ENCODE data around the gene PLA2G2F.

Gene PLA2G2F

DNA sequence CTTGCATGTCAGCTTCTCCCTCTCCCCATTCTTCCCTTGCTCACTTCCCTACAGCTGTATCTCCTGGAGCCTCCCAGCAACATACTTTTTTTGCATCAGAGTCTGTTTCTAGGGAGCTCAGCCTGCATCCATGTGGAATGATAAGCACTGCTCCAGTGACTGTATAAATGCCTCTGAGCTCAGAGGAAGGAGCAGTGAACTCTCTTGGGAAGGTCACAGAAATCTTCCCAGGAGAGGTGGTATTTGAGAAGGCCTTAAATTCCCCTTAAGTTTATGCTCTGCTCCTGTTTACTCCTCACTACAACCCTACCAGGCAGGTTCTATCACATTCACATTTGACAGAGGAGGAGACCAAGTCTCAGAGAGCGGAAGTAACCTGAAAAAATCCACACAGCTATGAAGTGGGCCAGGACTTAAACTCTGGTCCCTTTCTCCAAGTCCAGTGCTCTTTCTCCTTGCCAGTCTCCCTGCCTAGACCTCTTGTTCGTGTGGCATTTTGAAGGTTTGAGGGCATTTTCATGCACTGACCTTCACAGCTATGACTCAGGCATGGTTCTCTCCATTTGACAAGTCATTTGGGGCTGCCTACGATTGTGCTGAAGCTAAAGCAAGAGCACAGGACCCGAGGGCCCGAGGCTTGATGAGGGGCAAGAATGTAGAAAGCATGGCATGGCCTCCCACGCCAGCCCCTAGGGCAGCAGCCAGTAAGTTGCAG, 41.2 kb downstream of the PLA2G2F start:
- no peak overlapping the region for H3K9ac ChIP-seq (ENCODE audit: low read depth, low read length)
- H3K4me2 ChIP-seq (ENCODE audit: low read length): no peak overlapping the region
- peaks cover 70% of the 10 kb centered on the region for H3K27me3 ChIP-seq (ENCODE audit: control insufficient read depth, insufficient read depth, low read length)
- no peak overlapping the region for H3K4me3 ChIP-seq (ENCODE audit: low read length)
- no peaks in the 10 kb centered on the region for H3K36me3 ChIP-seq (ENCODE audit: insufficient read depth, low read length)
- no peaks in the 10 kb centered on the region for H3K9me3 ChIP-seq (replicated peaks; ENCODE audit: low read length)
- H3K4me1 ChIP-seq (ENCODE audit: control insufficient read depth, insufficient read depth, low read length): no peaks in the 10 kb centered on the region

DNA sequence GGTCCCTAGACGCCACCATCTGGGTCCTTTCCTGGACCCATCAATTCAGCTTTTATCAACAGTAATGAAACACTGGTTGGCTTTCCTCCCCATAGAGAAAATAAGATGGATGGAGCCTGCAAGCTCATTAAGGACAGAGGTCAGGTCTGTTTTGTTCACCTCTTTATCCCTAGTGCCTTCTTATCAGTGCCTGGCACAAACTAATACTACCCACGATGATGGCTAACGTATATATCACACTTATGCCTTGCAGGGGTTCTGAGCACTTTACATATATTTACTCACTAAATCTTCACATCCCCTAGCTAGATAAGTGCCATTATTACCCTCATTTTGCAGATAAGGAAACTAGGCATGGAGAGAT, 41.7 kb downstream of the PLA2G2F start:
- H3K4me1 ChIP-seq (ENCODE audit: control insufficient read depth, insufficient read depth, low read length): no peaks in the 10 kb centered on the region
- H3K9ac ChIP-seq (ENCODE audit: low read depth, low read length): no peak overlapping the region
- no peaks in the 10 kb centered on the region for H3K36me3 ChIP-seq (ENCODE audit: insufficient read depth, low read length)
- H3K9me3 ChIP-seq (replicated peaks; ENCODE audit: low read length): no peaks in the 10 kb centered on the region
- peaks cover 71% of the 10 kb centered on the region for H3K27me3 ChIP-seq (ENCODE audit: control insufficient read depth, insufficient read depth, low read length)
- no peak overlapping the region for H3K4me2 ChIP-seq (ENCODE audit: low read length)
- no peak overlapping the region for H3K4me3 ChIP-seq (ENCODE audit: low read length)

DNA sequence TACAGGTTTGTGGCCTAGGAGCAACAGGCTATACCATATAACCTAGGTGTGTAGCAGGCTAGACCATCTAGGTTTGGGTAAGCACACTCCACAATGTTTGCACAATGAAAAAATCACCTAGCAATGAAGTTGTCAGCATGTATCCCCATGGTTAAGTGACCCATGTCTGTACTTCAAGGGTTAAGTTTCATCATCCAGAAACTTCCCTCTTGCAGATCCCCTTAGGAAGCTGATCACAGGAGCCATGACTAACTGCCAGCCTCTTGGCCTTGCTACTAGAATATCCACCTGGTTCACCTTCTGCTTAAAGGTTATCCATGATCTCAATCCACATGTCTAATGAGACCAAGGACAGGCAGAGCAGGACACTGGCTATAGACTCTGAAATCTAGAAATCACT, 43.3 kb downstream of the PLA2G2F start:
- Histone ChIP-seq H3K27me3 (ENCODE audit: control insufficient read depth, insufficient read depth, low read length) (peaks cover 71% of the 10 kb centered on the region), H3K36me3 (ENCODE audit: insufficient read depth, low read length) (no peaks in the 10 kb centered on the region), H3K4me2 (ENCODE audit: low read length) (no peak overlapping the region), H3K4me3 (ENCODE audit: low read length) (no peak overlapping the region), H3K9me3 (replicated peaks; ENCODE audit: low read length) (no peaks in the 10 kb centered on the region), H3K9ac (ENCODE audit: low read depth, low read length) (no peak overlapping the region), H3K4me1 (ENCODE audit: control insufficient read depth, insufficient read depth, low read length) (no peaks in the 10 kb centered on the region)

DNA sequence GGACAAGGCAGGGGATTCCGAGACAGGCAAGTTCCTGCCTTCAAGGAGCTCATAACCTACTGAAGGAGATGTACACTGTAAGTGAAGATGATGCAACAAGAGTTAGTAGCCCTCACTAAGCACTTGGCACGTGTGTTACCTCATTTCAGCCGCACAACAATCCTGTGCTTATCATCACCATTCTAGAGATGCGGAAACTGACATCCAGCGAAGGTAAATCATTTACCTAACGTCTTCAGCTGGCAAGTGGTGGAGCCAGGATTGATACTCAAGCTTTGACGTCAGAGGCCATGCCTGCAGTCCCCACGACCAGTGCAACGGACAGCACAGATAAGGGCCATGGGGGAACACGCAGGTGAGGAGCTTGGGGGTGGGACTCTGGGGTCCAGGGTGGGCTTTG, 43.9 kb downstream of the PLA2G2F start:
- Histone ChIP-seq H3K9me3 (replicated peaks; ENCODE audit: low read length) (no peaks in the 10 kb centered on the region), H3K4me2 (ENCODE audit: low read length) (no peak overlapping the region), H3K27me3 (ENCODE audit: control insufficient read depth, insufficient read depth, low read length) (peaks cover 72% of the 10 kb centered on the region), H3K4me3 (ENCODE audit: low read length) (no peak overlapping the region), H3K4me1 (ENCODE audit: control insufficient read depth, insufficient read depth, low read length) (no peaks in the 10 kb centered on the region), H3K36me3 (ENCODE audit: insufficient read depth, low read length) (no peaks in the 10 kb centered on the region), H3K9ac (ENCODE audit: low read depth, low read length) (no peak overlapping the region)

DNA sequence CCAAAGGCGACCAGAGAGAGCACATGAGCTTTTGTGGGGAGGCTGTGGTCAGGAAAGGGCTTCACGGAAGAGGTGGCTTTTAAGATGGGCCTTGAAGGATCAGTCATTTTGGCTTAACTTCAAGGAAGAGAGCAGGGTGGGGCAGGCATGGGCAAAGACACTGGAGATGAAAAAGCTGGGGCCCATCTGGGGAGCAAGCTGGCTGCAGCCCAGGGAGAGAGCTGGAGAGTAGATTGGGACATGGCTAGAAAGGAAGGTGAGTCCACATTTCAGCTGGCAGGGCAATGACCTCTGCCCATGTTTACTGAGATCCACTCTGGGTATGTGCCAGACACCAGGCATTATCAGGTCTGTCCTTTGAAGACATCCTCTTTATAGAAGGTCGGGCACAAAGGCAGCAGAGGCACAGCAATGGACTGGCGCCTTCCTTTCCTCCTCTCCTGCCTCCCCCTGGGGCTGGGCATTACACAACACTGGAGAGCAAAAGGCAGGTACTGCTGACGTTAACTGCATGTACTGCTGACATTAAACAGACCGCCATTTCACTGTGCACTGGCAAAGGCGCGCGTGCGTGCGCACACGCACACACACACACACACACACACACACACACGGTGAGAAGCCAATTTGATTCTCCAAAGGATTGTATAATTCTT, 44.6 kb downstream of the PLA2G2F start:
- H3K4me3 ChIP-seq (ENCODE audit: low read length): no peak overlapping the region
- no peaks in the 10 kb centered on the region for H3K9me3 ChIP-seq (replicated peaks; ENCODE audit: low read length)
- H3K9ac ChIP-seq (ENCODE audit: low read depth, low read length): no peak overlapping the region
- no peaks in the 10 kb centered on the region for H3K4me1 ChIP-seq (ENCODE audit: control insufficient read depth, insufficient read depth, low read length)
- no peak overlapping the region for H3K4me2 ChIP-seq (ENCODE audit: low read length)
- H3K27me3 ChIP-seq (ENCODE audit: control insufficient read depth, insufficient read depth, low read length): peaks cover 78% of the 10 kb centered on the region
- H3K36me3 ChIP-seq (ENCODE audit: insufficient read depth, low read length): no peaks in the 10 kb centered on the region

DNA sequence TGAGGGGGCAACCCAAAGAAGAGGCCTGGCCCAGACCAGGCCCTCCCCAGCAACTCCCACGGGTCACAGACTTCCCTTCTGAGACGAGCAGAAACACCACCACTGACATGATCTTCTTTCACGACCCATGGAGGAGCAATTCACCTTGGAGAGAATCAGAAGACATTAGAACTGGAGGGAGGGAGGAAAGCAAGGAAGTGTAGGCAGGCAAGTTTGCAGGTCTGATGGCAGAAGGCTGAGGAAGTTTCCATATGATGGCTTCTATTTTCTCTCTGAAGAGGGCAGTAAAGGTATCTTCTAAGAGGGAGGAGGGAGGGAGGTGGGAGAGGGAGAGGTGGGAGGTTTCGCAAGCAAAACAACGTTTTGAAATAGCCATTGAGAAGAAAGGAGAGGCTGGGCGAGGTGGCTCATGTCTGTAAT, 45.4 kb downstream of the PLA2G2F start:
- Histone ChIP-seq H3K27me3 (ENCODE audit: control insufficient read depth, insufficient read depth, low read length) (peaks cover 83% of the 10 kb centered on the region), H3K4me3 (ENCODE audit: low read length) (no peak overlapping the region), H3K4me1 (ENCODE audit: control insufficient read depth, insufficient read depth, low read length) (no peaks in the 10 kb centered on the region), H3K36me3 (ENCODE audit: insufficient read depth, low read length) (no peaks in the 10 kb centered on the region), H3K4me2 (ENCODE audit: low read length) (no peak overlapping the region), H3K9me3 (replicated peaks; ENCODE audit: low read length) (no peaks in the 10 kb centered on the region), H3K9ac (ENCODE audit: low read depth, low read length) (no peak overlapping the region)

DNA sequence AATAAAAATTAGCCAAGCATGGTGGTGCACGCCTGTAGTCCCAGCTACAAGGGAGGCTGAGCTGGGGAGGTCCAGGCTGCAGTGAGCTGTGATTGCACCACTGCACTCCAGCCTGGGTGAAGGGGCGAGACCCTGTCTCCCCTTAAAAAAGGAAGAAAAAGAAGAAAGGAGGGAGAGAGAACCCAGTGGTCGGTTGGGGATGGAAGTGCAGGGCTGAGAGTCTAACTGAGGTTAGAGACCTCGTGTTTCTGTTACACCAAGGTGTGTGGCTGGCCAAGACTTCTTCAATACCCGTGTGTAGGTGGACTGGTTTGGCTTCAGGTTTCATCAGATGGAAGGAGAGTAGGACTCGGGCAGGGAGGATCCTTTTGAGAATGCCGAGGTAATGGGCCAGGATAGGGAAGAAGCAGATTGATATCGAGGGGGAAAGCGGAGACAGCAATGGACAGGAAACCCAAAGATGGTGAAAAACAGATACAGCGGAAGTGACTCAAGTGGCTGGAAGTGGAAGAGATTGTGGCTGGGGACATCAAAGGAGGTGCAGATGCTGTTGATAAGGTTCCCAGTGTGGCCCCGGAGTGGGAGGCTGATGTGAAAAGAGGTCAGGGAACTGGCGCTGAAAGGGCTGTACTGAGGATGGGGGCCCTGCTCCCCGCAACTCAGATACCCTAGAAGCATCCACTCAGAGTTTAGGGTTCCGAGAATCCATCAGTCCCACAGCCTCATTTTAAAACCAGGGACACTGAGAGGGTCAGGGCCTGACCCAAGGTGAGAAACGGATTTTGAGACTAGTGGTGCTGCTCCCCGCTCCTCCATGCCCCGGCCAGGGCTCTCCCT, 46.1 kb downstream of the PLA2G2F start:
- no peaks in the 10 kb centered on the region for H3K4me1 ChIP-seq (ENCODE audit: control insufficient read depth, insufficient read depth, low read length)
- no peak overlapping the region for H3K4me2 ChIP-seq (ENCODE audit: low read length)
- H3K9ac ChIP-seq (ENCODE audit: low read depth, low read length): no peak overlapping the region
- peaks cover 83% of the 10 kb centered on the region for H3K27me3 ChIP-seq (ENCODE audit: control insufficient read depth, insufficient read depth, low read length)
- no peak overlapping the region for H3K4me3 ChIP-seq (ENCODE audit: low read length)
- H3K36me3 ChIP-seq (ENCODE audit: insufficient read depth, low read length): no peaks in the 10 kb centered on the region
- no peaks in the 10 kb centered on the region for H3K9me3 ChIP-seq (replicated peaks; ENCODE audit: low read length)

DNA sequence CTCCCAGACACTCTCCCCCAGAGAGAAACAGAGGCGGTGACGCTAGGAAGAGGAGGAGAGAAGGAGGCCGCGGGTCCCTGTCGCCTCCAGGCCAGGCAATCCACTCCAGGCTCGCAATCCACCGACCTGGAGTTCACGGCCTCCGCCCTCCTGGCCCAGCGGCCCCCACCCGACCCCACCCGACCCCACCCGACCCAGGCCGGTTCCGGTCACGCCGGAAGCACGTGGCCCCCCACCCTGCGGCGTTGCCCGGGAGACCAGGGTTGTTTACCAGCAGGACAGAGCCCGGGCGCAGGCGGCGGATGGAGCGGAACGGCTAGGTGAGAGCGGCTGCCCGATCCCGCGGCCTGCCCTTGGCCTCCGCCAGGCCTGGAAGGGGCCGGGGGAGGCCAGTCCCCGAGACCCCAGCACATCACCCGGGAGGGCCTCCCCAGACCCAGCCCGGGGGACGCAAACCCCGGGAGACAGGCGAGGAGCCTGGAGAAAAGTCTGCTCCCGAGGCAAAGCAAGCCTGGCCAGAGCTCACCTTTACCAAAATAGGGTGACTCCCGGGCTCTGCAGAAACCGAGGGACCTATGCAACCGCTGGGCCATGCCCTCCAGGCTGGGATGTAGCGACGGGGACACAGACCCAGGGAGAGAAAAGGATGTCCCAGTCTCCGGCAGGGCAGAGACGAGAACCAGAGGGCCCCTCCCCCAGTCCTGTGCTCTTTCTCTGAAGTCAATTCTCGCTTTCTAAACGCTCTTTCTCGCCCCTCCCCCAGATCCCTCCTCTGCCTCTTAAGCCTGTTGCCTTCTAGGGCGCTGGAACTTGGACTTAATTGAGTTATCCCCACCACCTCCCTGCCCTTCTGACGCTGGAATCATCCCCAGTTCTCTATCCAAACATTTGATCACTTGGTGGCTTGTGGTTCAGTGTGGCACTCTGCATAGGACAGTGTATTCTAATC, 47.0 kb downstream of the PLA2G2F start, which contains the start of the genes PLA2G2C and UBXN10:
Gene PLA2G2C, minus strand, starts transcription at position 685 of the 949 bp plus-strand sequence. CDS start 9,155 bp downstream, outside the sequence.
Gene UBXN10, plus strand, starts transcription at position 263 of the 949 bp plus-strand sequence. CDS start 4,466 bp downstream, outside the sequence.
- no peak within 1 kb of the TSS for H3K9ac ChIP-seq (ENCODE audit: low read depth, low read length)
- H3K4me3 ChIP-seq (ENCODE audit: low read length): no peak within 1 kb of the TSS
- H3K9me3 ChIP-seq (replicated peaks; ENCODE audit: low read length): no peaks in the 10 kb centered on the region
- no peaks in the 10 kb centered on the region for H3K36me3 ChIP-seq (ENCODE audit: insufficient read depth, low read length)
- peaks cover 85% of the 10 kb centered on the region for H3K27me3 ChIP-seq (ENCODE audit: control insufficient read depth, insufficient read depth, low read length)
- H3K4me2 ChIP-seq (ENCODE audit: low read length): no peak within 1 kb of the TSS
- H3K4me1 ChIP-seq (ENCODE audit: control insufficient read depth, insufficient read depth, low read length): no peaks in the 10 kb centered on the region

DNA sequence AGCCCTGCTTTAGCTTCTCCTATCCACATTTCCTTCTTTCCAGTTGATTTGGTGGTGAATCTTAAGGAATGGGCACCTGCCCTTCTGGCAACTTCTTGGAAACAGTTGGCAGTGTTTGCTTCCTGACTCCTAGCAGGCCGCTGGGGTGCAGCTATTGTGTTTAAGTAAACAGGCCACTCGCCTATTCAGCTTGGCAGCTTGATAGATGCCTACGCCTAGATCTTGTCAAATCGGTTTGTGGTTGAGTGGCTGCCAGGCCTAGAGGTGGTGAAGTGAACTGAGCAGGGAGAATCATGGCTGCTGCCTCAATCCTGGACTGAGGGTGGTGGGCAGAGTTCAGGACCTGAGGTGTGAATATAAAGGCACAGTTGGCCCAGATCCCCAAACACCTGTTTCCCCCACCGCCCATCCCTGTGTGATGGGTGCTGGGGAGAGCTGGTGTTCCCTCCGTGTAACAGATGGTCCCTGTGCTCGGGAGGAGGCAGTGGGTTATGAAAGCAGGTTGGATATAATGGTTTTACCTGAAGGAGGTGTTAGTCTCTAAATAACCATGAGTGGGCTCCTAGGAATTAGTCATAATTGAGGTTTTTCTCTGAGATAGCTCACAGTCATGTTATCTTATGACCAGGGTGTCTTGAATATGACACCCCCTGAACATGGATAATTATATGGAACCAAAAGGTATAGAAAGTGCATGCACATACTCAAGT, 48.1 kb downstream of the PLA2G2F start:
- Histone ChIP-seq H3K9ac (ENCODE audit: low read depth, low read length) (no peak overlapping the region), H3K27me3 (ENCODE audit: control insufficient read depth, insufficient read depth, low read length) (peaks cover 91% of the 10 kb centered on the region), H3K9me3 (replicated peaks; ENCODE audit: low read length) (no peaks in the 10 kb centered on the region)

DNA sequence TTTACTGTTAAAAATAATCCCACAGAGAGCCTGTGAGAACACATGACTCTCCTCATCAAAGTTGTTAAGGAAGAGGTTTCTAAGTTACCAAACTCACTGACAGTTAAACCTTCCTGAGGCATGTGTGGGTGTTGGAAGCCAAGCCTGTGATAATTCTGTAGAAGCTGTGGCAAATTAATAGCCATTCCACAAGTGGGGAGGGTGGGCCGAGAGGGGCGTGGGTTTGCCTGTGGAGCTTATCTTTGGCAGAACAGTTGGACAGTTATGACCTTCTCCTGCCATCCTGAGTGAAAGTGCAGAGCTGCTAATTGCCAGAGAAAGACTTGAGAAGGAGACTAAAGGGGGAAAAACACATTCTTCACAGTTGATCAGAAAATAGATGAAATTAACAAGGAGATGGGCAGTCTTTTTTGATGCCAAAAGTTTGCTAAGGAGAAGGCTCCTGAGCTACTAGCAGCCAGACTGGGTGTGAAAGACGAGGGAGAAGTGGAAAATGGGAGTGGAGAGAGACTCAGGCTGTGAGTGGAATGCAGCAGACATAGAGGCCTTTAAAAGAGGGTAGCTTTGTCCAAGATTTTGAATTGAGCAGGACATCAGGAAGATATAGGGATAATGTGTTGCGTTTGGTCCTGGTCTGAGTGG, 48.8 kb downstream of the PLA2G2F start:
- Histone ChIP-seq H3K9ac (ENCODE audit: low read depth, low read length) (no peak overlapping the region), H3K9me3 (replicated peaks; ENCODE audit: low read length) (no peaks in the 10 kb centered on the region), H3K4me2 (ENCODE audit: low read length) (no peak overlapping the region), H3K36me3 (ENCODE audit: insufficient read depth, low read length) (no peaks in the 10 kb centered on the region), H3K27me3 (ENCODE audit: control insufficient read depth, insufficient read depth, low read length) (peaks cover 93% of the 10 kb centered on the region), H3K4me3 (ENCODE audit: low read length) (no peak overlapping the region), H3K4me1 (ENCODE audit: control insufficient read depth, insufficient read depth, low read length) (no peaks in the 10 kb centered on the region)

More for the DNA sequence above, 48.1 kb downstream of the PLA2G2F start:
- Histone ChIP-seq H3K4me1 (ENCODE audit: control insufficient read depth, insufficient read depth, low read length) (no peaks in the 10 kb centered on the region), H3K4me3 (ENCODE audit: low read length) (no peak overlapping the region), H3K4me2 (ENCODE audit: low read length) (no peak overlapping the region), H3K36me3 (ENCODE audit: insufficient read depth, low read length) (no peaks in the 10 kb centered on the region)
